HepG2 (cell line): ENCODE results near the gene CHRM5.

Source experiments
- CHD2 ChIP-seq: IDR thresholded peaks from 2 replicates; pipeline ENCODE4 v1.6.1; 2011; ENCODE audit warnings: low read depth, low read length, improper control_type of control experiment
- MZF1 ChIP-seq: sonication (generic); formaldehyde crosslinking; IDR thresholded peaks from 2 replicates; pipeline ENCODE4 v1.8.1; 2023; ENCODE audit warnings: mild to moderate bottlenecking, missing genetic modification reagents, borderline replicate concordance
- RXRA ChIP-seq: sonication (generic); formaldehyde crosslinking; IDR thresholded peaks from 2 replicates; pipeline ENCODE4 v1.5.1; 2020; ENCODE audit warnings: missing genetic modification reagents
- ZNF510 ChIP-seq: sonication (generic); formaldehyde crosslinking; IDR thresholded peaks from 2 replicates; pipeline ENCODE4 v1.4.0; 2020; ENCODE audit warnings: low read depth, mild to moderate bottlenecking, missing genetic modification reagents
- ZNF549 ChIP-seq: sonication (generic); formaldehyde crosslinking; IDR thresholded peaks from 2 replicates; pipeline ENCODE4 v1.5.0; 2020; ENCODE audit warnings: missing genetic modification reagents

DNA sequence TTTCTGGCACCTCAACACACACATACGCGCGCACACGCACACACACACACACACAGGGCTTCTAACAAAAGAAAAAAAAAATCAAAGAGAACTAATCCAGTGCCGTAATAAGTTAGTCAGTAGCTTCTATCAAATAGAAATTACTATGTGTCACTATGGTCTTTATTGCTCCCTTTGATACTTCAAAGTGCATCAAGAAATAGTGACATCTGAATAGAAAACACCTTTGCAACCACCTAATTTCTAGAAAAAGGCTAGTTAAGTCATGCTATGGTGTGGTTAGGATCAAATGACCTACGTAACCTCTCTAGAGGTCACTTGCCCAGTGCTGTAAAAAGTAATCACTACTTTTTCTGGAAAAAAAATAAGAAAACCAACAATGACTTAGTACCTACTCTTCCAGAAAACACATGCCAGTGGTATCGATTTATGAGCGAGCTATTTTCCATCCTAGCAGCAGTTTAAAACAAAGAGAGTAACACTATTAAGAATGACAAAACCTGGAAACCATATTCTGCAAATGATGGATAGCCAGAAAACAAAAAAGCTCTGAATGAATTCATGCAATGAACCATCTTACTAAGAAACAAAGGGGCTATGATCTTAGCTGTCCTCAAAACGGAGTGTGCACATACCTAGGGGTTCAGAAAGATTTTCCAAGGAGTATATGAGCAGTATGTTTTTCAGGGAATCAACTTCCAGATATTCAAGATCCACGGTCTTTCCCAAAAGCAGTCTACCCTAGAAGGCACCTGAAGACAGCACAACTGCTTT is 63.9 kb downstream of the CHRM5 start:
- TF ChIP-seq ZNF549 (CRISPR knock-in tag) (no peak), CHD2 (no peak), RXRA (CRISPR knock-in tag) (no peak), MZF1 (CRISPR knock-in tag) (no peak), ZNF510 (CRISPR knock-in tag) (no peak)
